WERI-Rb-1 (cell line): Measurements from ENCODE around the gene ANXA6.

Source experiments
- DNase-seq: peaks from one replicate; pipeline ENCODE4 v3.0.0-alpha.2; 2020
- H3K27ac ChIP-seq: fragments of 250-450 bp; sonication (Bioruptor Pico); 2 replicates; pipeline ENCODE4 v1.5.1; 2020; ENCODE audit warnings: mild to moderate bottlenecking, moderate library complexity
- H3K27me3 ChIP-seq: fragments of 250-450 bp; sonication (Bioruptor Pico); 2 replicates; pipeline ENCODE4 v1.5.1; 2021; ENCODE audit warnings: mild to moderate bottlenecking, low read depth, moderate library complexity; ENCODE audit not compliant: insufficient read depth, severe bottlenecking
- H3K36me3 ChIP-seq: fragments of 250-450 bp; sonication (Bioruptor Pico); 2 replicates; pipeline ENCODE4 v1.5.1; 2020; ENCODE audit warnings: mild to moderate bottlenecking, moderate library complexity
- H3K4me3 ChIP-seq: 2 replicates; pipeline ENCODE4 v1.5.1; 2011; ENCODE audit warnings: low read depth, mild to moderate bottlenecking, control low read depth, low read length
- H3K9me3 ChIP-seq: fragments of 250-450 bp; sonication (Bioruptor Pico); 2 replicates; pipeline ENCODE4 v1.5.1; 2021; ENCODE audit warnings: mild to moderate bottlenecking, moderate library complexity; ENCODE audit not compliant: severe bottlenecking
- TF ChIP-seq, protein P1 (sequence below): IDR thresholded peaks from 2 replicates; pipeline ENCODE4 v1.5.1; 2011; ENCODE audit warnings: low read depth, mild to moderate bottlenecking, control low read depth, inconsistent platforms, low read length

Gene ANXA6

GRCh38 chr5:151191661-151192060 lies 34.1 kb upstream of the ANXA6 start:
- no peak overlapping the region for H3K27ac ChIP-seq
- H3K36me3 ChIP-seq, result no peaks in the 10 kb centered on the region
- H3K4me3 ChIP-seq, result no peak overlapping the region
- H3K9me3 ChIP-seq, result peaks cover 2% of the 10 kb centered on the region
- DNase-seq, result no peak
- TF ChIP-seq, protein P1, sequence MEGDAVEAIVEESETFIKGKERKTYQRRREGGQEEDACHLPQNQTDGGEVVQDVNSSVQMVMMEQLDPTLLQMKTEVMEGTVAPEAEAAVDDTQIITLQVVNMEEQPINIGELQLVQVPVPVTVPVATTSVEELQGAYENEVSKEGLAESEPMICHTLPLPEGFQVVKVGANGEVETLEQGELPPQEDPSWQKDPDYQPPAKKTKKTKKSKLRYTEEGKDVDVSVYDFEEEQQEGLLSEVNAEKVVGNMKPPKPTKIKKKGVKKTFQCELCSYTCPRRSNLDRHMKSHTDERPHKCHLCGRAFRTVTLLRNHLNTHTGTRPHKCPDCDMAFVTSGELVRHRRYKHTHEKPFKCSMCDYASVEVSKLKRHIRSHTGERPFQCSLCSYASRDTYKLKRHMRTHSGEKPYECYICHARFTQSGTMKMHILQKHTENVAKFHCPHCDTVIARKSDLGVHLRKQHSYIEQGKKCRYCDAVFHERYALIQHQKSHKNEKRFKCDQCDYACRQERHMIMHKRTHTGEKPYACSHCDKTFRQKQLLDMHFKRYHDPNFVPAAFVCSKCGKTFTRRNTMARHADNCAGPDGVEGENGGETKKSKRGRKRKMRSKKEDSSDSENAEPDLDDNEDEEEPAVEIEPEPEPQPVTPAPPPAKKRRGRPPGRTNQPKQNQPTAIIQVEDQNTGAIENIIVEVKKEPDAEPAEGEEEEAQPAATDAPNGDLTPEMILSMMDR, result no peak
- no peaks in the 10 kb centered on the region for H3K27me3 ChIP-seq

DNA sequence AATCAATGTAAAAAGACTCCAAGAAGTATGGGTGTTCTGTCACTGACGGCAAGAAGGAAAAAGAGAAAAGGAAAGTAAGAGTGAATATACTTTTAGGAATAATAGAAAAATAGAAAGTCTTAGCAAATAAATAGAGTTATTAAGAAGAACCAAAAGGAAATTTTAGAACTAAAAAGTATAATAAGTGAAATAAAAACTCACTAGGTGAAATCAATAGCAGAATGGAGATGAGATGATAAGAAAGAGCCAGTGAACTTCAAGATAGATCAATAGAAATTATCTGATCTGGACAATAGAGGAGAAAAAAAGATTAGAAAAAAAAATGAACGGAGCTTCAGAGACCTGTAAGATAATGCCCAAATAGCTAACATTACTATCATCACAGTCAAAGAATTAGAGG lies 31.6 kb upstream of the ANXA6 start:
- Histone ChIP-seq H3K27me3 (no peaks in the 10 kb centered on the region), H3K27ac (no peak overlapping the region), H3K9me3 (peaks cover 2% of the 10 kb centered on the region), H3K4me3 (no peak overlapping the region), H3K36me3 (no peaks in the 10 kb centered on the region)
- TF ChIP-seq, protein P1, result no peak
- no peak for DNase-seq

DNA sequence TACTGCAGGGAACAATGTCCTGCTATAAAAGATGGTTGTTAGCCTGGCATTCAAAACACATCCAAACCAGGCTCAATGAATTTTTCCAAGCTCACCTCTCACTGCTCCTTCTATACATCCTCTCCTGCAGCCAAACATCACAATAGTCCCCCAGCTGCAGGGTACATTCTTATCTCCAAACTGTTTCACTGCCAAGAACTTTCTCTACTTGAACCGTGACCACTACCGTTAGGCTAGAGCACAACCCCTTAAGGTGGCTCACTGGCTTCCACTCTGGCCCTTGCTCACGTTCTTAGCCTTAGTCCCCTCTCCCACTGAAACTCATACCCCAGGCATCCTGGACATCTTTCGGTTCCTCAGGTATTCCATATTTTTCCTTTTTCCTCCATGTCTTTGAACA lies 29.0 kb upstream of the ANXA6 start:
- DNase-seq, result no peak
- peaks cover 2% of the 10 kb centered on the region for H3K9me3 ChIP-seq
- no peaks in the 10 kb centered on the region for H3K27me3 ChIP-seq
- TF ChIP-seq, protein P1, result no peak
- no peak overlapping the region for H3K27ac ChIP-seq
- H3K36me3 ChIP-seq, result no peaks in the 10 kb centered on the region
- no peak overlapping the region for H3K4me3 ChIP-seq

GRCh38 chr5:151186052-151186451 lies 28.5 kb upstream of the ANXA6 start:
- H3K27me3 ChIP-seq, result no peaks in the 10 kb centered on the region
- H3K36me3 ChIP-seq, result no peaks in the 10 kb centered on the region
- no peak overlapping the region for H3K4me3 ChIP-seq
- no peak overlapping the region for H3K27ac ChIP-seq
- H3K9me3 ChIP-seq, result peaks cover 2% of the 10 kb centered on the region
- TF ChIP-seq, protein P1, result no peak
- no peak for DNase-seq

DNA sequence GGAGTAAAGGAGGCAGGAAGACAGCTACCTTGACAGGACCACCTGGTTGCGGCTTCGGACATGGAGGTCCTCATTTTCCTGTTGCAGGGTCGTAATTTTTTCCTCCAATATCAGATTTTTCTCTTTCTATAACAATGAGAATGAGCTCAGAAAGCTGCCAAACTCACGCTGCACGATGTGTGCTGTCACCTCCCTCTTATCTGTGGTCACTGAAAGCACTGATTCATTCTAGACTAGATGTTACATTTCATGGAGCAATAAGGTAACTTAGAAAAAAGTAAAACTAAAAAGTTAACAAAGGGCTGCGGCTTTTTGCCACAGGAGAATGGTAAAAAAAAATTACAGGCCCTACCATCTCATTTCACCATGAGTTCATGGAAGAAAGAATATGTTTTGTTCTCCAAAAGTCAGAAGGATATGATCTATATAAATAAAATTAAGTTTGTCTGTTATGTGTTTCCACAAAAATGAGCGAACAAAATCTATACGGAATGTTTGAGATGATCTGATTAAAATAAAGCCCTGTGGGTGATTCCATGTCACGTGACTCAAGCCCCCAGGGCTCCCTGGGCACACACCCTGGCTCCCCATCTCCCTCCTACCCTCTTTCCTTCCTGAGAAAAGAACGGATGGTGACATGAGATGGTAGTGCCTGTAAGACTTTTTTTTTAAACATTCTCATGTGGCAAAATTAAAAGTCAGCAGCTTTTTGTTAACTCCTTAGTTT lies 26.9 kb upstream of the ANXA6 start:
- TF ChIP-seq, protein P1, result no peak
- no peak for DNase-seq
- peaks cover 2% of the 10 kb centered on the region for H3K9me3 ChIP-seq
- no peak overlapping the region for H3K4me3 ChIP-seq
- no peak overlapping the region for H3K27ac ChIP-seq
- no peaks in the 10 kb centered on the region for H3K27me3 ChIP-seq
- no peaks in the 10 kb centered on the region for H3K36me3 ChIP-seq
